Body of pancreas (tissue), 4 donors: ENCODE results near the gene FOXJ3. TPM values are rescaled to one million over a fixed set of nuclear protein-coding genes. Genes with fewer than 3 reads are reported as not detected.

Experiments used
- ATAC-seq: fragments of 150-250 bp; one replicate; pipeline ENCODE4 v1.9.1; 2016
- DNase-seq, 4 donors: peaks; one replicate each; pipeline ENCODE4 v3.0.0-alpha.2; 2019
- H3K27ac ChIP-seq, 4 donors: fragments of 200-600 bp; sonication (generic); 1 replicate in 3 of 4; 2 replicates in 1 of 4; pipeline versions ENCODE4 v1.5.1 to v1.6.1; 2016 to 2019; ENCODE audit warnings: mild to moderate bottlenecking in 1 of 4, mixed read lengths in 1 of 4, moderate library complexity in 1 of 4
- H3K27me3 ChIP-seq, 2 donors: fragments of 200-600 bp; sonication (generic); one replicate each; pipeline ENCODE4 v1.6.0; 2016; ENCODE audit warnings: mild to moderate bottlenecking in 1 of 2
- H3K36me3 ChIP-seq, 2 donors: fragments of 200-600 bp; sonication (generic); replicated peaks in 1 of 2; 2 replicates each; pipeline ENCODE4 v1.5.1; 2016; ENCODE audit warnings: low read depth in 2 of 2; ENCODE audit not compliant: insufficient read depth in 1 of 2
- H3K4me1 ChIP-seq: fragments of 200-600 bp; sonication (generic); one replicate; pipeline ENCODE4 v1.6.0; 2016
- H3K4me3 ChIP-seq, 2 donors: fragments of 200-600 bp; sonication (generic); 1 replicate in 1 of 2; 2 replicates in 1 of 2; pipeline ENCODE4 v1.5.1; 2016 to 2019
- H3K9me3 ChIP-seq, 3 donors: fragments of 200-600 bp; sonication (generic); 1 replicate in 2 of 3; 2 replicates in 1 of 3; pipeline ENCODE4 v1.5.1; 2016
- POLR2A ChIP-seq, 3 donors: fragments of 450-650 bp; IDR thresholded peaks; one replicate each; pipeline ENCODE4 v1.6.1; 2016; ENCODE audit warnings: antibody characterized with exemption in 3 of 3, mild to moderate bottlenecking in 2 of 3
- WGBS, 2 donors: methylation state at CpG; one replicate each; pipeline ENCODE4 v1.1.5; 2017; 5-methylcytosine and 5-hydroxymethylcytosine counted together
- intact Hi-C: fragments of 100-400 bp; cut with DNase I; formaldehyde crosslinking; loops from one replicate; pipeline ENCODE4 v1.15.1; 2023
- total RNA-seq, 2 donors: library from RNA; depleted of rRNA; stranded (reverse); fragments of >200 nt; gene quantifications; one replicate each; pipeline ENCODE4 v1.1.0, GENCODE V29; 2016
- TF ChIP-seq, protein P1 (sequence below), 7 experiments: fragments of 450-650 bp in 4 of 7; fragments of 200-600 bp in 3 of 7; sonication (generic) in 3 of 7; IDR thresholded peaks; one replicate each; pipeline ENCODE4 v1.5.1; 2016 to 2019; ENCODE audit warnings: antibody characterized with exemption in 7 of 7

The FOXJ3 gene
- total RNA-seq = 10 to 100 TPM; 25.2 to 50.4 TPM

DNA sequence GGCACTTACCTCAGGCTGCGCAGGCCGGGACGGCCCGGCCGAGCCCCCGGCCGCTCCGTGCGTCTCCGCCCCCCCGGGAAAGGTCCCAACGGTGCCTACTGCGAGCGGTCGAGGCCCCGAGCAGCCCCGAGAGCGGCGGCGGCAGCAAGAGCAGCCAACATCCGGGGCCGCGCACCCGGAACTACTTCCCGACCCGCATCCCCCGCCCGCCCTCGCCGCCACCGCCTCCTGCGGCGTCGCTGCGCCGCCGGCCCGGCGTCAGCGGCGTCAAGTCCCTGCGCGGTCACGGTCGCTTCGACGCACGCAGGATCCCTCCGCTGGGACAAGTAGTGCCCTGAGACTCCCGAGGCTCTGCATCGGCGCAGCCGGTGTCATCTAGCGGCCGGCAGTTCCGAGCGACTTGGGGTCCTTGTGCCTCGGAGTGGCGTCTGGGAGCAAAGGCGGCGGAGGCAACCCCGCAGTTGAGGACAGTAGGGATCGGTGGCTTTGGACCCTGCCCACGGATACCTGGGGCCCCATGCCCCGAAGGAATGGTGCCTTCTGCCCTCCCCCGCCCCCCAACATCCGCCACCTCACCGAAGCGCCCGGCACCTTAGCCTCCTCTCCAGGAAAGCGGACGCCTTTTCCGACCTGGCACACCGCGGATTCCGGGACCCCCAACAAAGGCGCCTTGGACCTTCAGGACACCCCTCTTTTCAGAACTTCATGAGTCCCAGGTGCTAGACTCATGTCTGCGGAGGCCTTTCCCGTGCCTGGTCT is at the start of gene FOXJ3:
Gene FOXJ3 (minus strand): TSS at position 186 of the 759 bp plus-strand sequence. CDS start 24,142 bp downstream, outside the sequence.
- peaks cover 57% of the 10 kb centered on the region for H3K4me1 ChIP-seq
- WGBS, 2 donors = 1 to 2% methylated on average over 11 to 45 of the region's 79 CpGs
- H3K27me3 ChIP-seq = no peaks in the 10 kb centered on the region
- H3K4me3 ChIP-seq = peak within 1 kb of the TSS; percentile 90 to 97
- no peaks in the 10 kb centered on the region for H3K9me3 ChIP-seq
- intact Hi-C loops = no loop called here
- H3K27ac ChIP-seq = peak within 1 kb of the TSS; percentile 91 to 96 (median 94)
- no peaks in the 10 kb centered on the region for H3K36me3 ChIP-seq
- TF ChIP-seq, protein P1, sequence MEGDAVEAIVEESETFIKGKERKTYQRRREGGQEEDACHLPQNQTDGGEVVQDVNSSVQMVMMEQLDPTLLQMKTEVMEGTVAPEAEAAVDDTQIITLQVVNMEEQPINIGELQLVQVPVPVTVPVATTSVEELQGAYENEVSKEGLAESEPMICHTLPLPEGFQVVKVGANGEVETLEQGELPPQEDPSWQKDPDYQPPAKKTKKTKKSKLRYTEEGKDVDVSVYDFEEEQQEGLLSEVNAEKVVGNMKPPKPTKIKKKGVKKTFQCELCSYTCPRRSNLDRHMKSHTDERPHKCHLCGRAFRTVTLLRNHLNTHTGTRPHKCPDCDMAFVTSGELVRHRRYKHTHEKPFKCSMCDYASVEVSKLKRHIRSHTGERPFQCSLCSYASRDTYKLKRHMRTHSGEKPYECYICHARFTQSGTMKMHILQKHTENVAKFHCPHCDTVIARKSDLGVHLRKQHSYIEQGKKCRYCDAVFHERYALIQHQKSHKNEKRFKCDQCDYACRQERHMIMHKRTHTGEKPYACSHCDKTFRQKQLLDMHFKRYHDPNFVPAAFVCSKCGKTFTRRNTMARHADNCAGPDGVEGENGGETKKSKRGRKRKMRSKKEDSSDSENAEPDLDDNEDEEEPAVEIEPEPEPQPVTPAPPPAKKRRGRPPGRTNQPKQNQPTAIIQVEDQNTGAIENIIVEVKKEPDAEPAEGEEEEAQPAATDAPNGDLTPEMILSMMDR (IDR thresholded peaks at IDR 0.05) = peak in 2 of 7 experiments; percentile 2 to 9
- peak; percentile 86 to 94 (median 92) for TF ChIP-seq POLR2A (IDR thresholded peaks at IDR 0.05)
- ATAC-seq (peak; percentile 89), DNase-seq (peak; percentile 92 to 94 (median 93))

DNA sequence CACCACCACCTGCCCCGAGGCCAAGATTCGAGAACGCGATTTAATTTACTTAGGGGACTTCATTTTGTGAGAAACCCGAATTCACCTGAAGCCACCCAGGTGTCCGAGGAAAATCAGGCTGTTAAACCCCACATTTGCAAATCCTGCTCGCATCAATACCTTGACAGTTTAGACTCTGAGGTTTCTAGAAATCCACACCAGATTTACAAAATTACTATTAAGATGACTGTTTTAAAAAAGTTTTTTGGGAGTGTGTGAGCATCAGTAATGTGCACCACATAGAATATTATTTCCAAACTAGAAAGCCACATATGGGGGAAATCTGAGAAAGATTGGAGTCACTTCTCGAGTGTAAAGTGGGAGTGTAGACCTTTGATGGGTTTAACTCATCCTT is 46.2 kb upstream of the FOXJ3 start:
- ATAC-seq (no peak), DNase-seq (no peak)
- Histone ChIP-seq H3K4me1 (peaks cover 13% of the 10 kb centered on the region), H3K27ac (no peak overlapping the region), H3K9me3 (no peaks in the 10 kb centered on the region), H3K36me3 (no peaks in the 10 kb centered on the region), H3K27me3 (no peaks in the 10 kb centered on the region), H3K4me3 (peak overlapping the region in 1 of 2 donors; percentile 65)
- TF ChIP-seq, protein P1 (IDR thresholded peaks at IDR 0.05) = no peak
- no peak for TF ChIP-seq POLR2A (IDR thresholded peaks at IDR 0.05)
- intact Hi-C loops = no loop called here
- 11 to 17% methylated on average over 8 of the region's 8 CpGs for WGBS, 2 donors

DNA sequence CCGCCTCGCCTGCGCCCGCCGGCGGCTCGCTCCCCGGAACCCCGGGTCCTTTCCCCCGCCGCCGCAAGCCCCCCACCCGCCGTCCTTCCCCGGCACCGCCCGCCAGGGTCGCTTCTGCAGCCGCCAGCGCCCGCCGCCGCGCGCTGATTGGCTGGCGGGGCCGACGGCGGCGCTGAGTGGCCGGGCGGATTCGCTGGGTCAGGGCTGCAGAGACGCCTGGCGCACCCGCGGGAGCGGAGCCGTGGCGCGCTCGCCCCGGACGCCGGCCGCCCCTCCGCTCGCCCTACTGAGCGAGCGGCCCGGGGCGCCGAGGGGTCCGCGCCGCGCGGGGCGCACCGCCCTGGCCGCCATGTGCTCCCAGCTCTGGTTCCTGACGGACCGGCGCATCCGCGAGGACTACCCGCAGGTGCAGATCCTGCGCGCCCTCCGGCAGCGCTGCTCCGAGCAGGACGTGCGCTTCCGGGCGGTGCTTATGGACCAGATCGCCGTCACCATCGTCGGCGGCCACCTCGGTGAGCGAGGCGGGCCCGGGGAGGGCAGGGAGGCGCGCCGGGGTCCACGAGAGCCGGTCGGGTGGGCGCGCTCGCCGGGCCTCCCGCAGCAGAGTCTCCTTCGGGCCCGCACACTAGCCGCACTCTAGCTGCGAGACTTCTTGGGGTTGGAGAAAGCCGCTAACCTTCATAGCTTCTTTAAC is 45.7 kb upstream of the FOXJ3 start, which contains the start of gene RIMKLA:
Gene RIMKLA (plus strand): TSS at position 207 of the 694 bp plus-strand sequence. CDS start 143 bp downstream, at position 350.
- no peaks in the 10 kb centered on the region for H3K27me3 ChIP-seq
- ATAC-seq = peak; percentile 95
- H3K27ac ChIP-seq = peak within 1 kb of the TSS in 2 of 4 donors; percentile 30 to 45
- H3K4me1 ChIP-seq = peaks cover 13% of the 10 kb centered on the region
- no peaks in the 10 kb centered on the region for H3K36me3 ChIP-seq
- TF ChIP-seq, protein P1 (IDR thresholded peaks at IDR 0.05) = no peak
- TF ChIP-seq POLR2A (IDR thresholded peaks at IDR 0.05) = no peak
- intact Hi-C loops = no loop called here
- DNase-seq = peak; percentile 59 to 76 (median 64)
- H3K9me3 ChIP-seq = no peaks in the 10 kb centered on the region
- 0% methylated on average over 69 of the region's 101 CpGs; no CpG with 5 or more reads in 1 of the 2 donors for WGBS, 2 donors
- H3K4me3 ChIP-seq = peak within 1 kb of the TSS in 1 of 2 donors; percentile 65

DNA sequence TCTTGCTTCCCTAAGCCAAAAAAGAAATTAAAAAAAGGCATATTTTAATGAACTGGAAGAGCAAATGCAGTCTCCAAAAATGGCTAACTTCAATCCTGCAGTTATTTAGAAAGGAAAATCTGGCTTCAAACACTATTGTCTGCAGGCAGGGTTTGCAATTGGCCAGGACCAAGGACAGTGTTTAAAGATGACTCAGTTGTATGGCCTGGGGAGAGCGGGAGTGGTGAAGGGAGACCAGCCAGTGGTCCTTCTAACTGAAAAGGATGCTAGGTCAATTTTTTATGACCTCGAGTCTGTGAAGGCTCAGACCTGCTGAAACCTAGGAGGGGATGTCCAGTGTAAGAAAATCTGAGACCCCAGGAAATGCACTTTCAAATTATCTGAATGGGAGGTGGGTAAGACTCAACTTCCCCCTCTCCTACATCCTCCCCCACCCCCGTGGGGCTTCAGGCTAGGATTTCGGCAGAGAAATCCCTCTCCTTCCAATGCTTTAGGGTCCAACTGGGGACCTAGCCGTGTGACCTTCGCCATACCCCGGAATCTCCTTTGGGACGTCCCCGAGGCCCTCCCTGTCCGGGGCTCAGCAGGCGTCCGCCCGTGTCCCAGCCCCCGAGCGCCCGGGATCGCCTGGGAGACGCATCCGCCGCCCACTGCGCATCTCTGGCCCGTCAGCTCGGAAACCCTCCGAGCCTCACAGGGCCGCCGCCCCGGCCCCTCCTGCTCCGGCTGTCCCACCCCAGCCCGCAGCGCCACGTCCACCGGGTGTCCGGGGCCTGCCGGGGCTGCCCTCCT is 45.0 kb upstream of the FOXJ3 start:
- peak in 1 of 4 donors; percentile 3 for DNase-seq
- H3K27ac ChIP-seq = no peak overlapping the region
- intact Hi-C loops = no loop called here

More for the DNA sequence above, 45.0 kb upstream of the FOXJ3 start:
- TF ChIP-seq, protein P1 (IDR thresholded peaks at IDR 0.05) = no peak
- TF ChIP-seq POLR2A (IDR thresholded peaks at IDR 0.05) = no peak
- Histone ChIP-seq H3K27me3 (no peaks in the 10 kb centered on the region), H3K36me3 (no peaks in the 10 kb centered on the region), H3K9me3 (no peaks in the 10 kb centered on the region), H3K4me3 (peak overlapping the region in 1 of 2 donors; percentile 39), H3K4me1 (peaks cover 13% of the 10 kb centered on the region)
- ATAC-seq = peak; percentile 67
- WGBS, 2 donors = 4 to 20% methylated on average over 8 to 34 of the region's 34 CpGs
